ENCODE measurements around the gene NAGLU.

GRCh38 chr17:42498828-42499227 is 37.2 kb upstream of the NAGLU start:
- TF ChIP-seq CTCF (IDR thresholded peaks at IDR 0.05; ENCODE audit: poor library complexity): no peak
- TF ChIP-seq EZH2 (IDR thresholded peaks at IDR 0.05; ENCODE audit: borderline replicate concordance): no peak
